ENCODE results near the gene FRY.

DNA sequence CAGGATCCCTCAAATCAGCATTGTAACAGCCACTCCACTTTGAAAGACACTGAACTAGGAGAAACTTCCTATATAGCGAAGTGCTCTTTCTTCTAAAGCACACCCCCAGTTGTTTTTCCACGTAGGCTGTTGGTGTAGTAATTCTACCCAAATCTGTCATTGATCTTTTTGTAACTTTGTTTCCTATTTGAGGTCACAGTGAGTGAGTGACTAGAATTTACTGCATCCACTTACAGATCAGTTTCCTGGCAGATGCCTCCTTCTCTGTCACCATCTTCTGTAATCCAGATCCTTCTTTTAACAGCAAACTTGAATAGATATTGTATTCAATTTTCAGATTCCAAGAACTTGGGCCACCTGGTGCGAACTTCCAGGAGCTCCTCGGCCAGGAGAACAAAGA is 268.3 kb downstream of the FRY start:
- TF ChIP-seq, protein P1, sequence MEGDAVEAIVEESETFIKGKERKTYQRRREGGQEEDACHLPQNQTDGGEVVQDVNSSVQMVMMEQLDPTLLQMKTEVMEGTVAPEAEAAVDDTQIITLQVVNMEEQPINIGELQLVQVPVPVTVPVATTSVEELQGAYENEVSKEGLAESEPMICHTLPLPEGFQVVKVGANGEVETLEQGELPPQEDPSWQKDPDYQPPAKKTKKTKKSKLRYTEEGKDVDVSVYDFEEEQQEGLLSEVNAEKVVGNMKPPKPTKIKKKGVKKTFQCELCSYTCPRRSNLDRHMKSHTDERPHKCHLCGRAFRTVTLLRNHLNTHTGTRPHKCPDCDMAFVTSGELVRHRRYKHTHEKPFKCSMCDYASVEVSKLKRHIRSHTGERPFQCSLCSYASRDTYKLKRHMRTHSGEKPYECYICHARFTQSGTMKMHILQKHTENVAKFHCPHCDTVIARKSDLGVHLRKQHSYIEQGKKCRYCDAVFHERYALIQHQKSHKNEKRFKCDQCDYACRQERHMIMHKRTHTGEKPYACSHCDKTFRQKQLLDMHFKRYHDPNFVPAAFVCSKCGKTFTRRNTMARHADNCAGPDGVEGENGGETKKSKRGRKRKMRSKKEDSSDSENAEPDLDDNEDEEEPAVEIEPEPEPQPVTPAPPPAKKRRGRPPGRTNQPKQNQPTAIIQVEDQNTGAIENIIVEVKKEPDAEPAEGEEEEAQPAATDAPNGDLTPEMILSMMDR (conservative IDR thresholded peaks at IDR 0.05) = no peak
- TF ChIP-seq ZFX (IDR thresholded peaks at IDR 0.05) = no peak

Data from C4-2B (cell line).